ENCODE results near the gene EGR1. TPM values are rescaled to one million over a fixed set of nuclear protein-coding genes. Genes with fewer than 3 reads are reported as not detected.
"Not testable (repeated sequence)": the region's sequence is repeated elsewhere in the genome, so short reads cannot be mapped to it uniquely, and the experiment has no call there.

EGR1 gene
- total RNA-seq, 2 donors from 2014 or later = 9.9 to 14.2 TPM

DNA sequence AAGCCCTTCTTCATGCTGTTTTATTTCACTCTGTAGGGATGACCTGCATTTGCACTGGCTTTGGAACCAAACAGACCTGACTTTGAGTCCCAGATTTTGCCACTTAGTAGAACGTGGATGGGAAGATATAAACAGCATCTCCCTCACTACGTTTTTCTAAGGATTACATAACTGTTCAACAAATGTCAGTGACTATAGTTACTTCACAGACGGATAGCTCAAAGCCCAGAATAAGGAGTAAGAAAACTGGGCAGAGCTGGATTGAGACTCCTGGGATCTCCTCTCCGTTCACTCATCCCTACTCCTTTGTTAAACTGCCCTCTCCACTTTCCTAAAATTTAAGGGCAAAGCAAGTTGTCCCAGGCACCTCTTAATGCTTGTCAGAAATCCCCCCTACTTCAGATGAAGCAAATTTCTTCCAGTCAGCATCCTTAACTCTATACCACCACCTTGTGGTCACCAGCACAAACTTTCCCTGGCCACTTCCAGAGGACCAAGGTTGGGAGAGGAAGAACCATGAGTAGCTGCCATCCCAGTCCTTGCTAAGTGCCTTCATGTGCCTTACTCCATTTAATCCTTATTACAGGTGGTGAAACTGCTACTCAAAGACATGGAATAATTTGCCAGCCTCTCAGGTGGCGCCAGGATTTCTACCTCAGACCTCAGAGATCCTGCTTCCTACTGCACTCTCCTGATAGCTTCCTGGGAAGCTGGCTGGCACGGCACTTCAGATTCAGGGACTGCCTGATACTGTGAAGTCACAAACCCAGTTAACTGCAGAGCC lies 38.4 kb downstream of the EGR1 start:
- Mint-ChIP-seq H3K9me3 (no peaks in the 10 kb centered on the region), H3K27ac (no peak overlapping the region), H3K4me3 (no peak overlapping the region), H3K4me1 (no peaks in the 10 kb centered on the region), H3K36me3 (ENCODE audit: low read depth) (peaks cover 16% of the 10 kb centered on the region), H3K27me3 (ENCODE audit: insufficient read depth) (no peaks in the 10 kb centered on the region)
- Histone ChIP-seq H3K9me3 (ENCODE audit: control insufficient read depth, low read length) (no peaks in the 10 kb centered on the region), H3K4me1 (ENCODE audit: control insufficient read depth, insufficient read depth, low read length) (no peaks in the 10 kb centered on the region), H3K9ac (ENCODE audit: extremely low read depth, low read length, poor library complexity, severe bottlenecking) (no peak overlapping the region), H3K27ac (ENCODE audit: low read depth, low read length) (no peak overlapping the region), H3K4me3 (ENCODE audit: low read length) (no peak overlapping the region), H3K36me3 (ENCODE audit: control insufficient read depth, insufficient read depth, low read length) (peaks cover 35% of the 10 kb centered on the region), H3K27me3 (ENCODE audit: control insufficient read depth, insufficient read depth, low read length, poor library complexity, severe bottlenecking) (no peaks in the 10 kb centered on the region)
- TF ChIP-seq, protein P1, sequence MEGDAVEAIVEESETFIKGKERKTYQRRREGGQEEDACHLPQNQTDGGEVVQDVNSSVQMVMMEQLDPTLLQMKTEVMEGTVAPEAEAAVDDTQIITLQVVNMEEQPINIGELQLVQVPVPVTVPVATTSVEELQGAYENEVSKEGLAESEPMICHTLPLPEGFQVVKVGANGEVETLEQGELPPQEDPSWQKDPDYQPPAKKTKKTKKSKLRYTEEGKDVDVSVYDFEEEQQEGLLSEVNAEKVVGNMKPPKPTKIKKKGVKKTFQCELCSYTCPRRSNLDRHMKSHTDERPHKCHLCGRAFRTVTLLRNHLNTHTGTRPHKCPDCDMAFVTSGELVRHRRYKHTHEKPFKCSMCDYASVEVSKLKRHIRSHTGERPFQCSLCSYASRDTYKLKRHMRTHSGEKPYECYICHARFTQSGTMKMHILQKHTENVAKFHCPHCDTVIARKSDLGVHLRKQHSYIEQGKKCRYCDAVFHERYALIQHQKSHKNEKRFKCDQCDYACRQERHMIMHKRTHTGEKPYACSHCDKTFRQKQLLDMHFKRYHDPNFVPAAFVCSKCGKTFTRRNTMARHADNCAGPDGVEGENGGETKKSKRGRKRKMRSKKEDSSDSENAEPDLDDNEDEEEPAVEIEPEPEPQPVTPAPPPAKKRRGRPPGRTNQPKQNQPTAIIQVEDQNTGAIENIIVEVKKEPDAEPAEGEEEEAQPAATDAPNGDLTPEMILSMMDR (conservative IDR thresholded peaks at IDR 0.05) = peak; percentile 80
- 55 to 59% methylated on average over 4 to 6 of the region's 6 CpGs for WGBS, 2 experiments (ENCODE audit: insufficient coverage in 1 of 2, insufficient read length in 1 of 2)
- DNase-seq = peak; percentile 81

DNA sequence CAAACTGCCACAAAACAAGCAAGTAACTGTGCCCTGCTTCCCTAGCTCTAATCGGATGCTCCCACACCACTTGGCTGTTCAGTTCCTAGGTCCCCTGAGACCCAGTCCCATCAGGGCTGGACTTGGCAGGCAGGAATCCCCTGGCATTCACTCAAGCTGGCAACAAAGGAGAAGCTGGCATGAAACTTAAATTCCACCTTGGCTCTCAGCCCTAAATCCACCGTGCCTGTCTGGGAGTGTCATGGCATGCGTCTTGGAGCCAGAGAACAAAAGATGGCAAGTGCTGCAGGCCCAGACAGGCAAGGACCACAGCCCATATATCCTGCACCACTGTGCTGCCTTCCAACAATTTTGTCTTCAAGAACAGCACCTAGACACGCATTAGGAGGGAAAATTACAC lies 39.5 kb downstream of the EGR1 start:
- peak overlapping the region; percentile 55 for H3K27ac Mint-ChIP-seq
- H3K27me3 Mint-ChIP-seq (ENCODE audit: insufficient read depth) = no peaks in the 10 kb centered on the region
- Histone ChIP-seq H3K4me3 (ENCODE audit: low read length) (no peak overlapping the region), H3K27ac (ENCODE audit: low read depth, low read length) (peak overlapping the region; percentile 12), H3K9ac (ENCODE audit: extremely low read depth, low read length, poor library complexity, severe bottlenecking) (no peak overlapping the region), H3K9me3 (ENCODE audit: control insufficient read depth, low read length) (no peaks in the 10 kb centered on the region), H3K4me1 (ENCODE audit: control insufficient read depth, insufficient read depth, low read length) (no peaks in the 10 kb centered on the region), H3K27me3 (ENCODE audit: control insufficient read depth, insufficient read depth, low read length, poor library complexity, severe bottlenecking) (no peaks in the 10 kb centered on the region), H3K36me3 (ENCODE audit: control insufficient read depth, insufficient read depth, low read length) (peaks cover 45% of the 10 kb centered on the region)
- WGBS, 2 experiments (ENCODE audit: insufficient coverage in 1 of 2, insufficient read length in 1 of 2) = 84 to 92% methylated on average over 3 to 4 of the region's 4 CpGs
- H3K9me3 Mint-ChIP-seq = no peaks in the 10 kb centered on the region
- TF ChIP-seq, protein P1 (conservative IDR thresholded peaks at IDR 0.05) = no peak
- DNase-seq = no peak
- no peak overlapping the region for H3K4me3 Mint-ChIP-seq
- no peaks in the 10 kb centered on the region for H3K4me1 Mint-ChIP-seq
- peaks cover 23% of the 10 kb centered on the region for H3K36me3 Mint-ChIP-seq (ENCODE audit: low read depth)

DNA sequence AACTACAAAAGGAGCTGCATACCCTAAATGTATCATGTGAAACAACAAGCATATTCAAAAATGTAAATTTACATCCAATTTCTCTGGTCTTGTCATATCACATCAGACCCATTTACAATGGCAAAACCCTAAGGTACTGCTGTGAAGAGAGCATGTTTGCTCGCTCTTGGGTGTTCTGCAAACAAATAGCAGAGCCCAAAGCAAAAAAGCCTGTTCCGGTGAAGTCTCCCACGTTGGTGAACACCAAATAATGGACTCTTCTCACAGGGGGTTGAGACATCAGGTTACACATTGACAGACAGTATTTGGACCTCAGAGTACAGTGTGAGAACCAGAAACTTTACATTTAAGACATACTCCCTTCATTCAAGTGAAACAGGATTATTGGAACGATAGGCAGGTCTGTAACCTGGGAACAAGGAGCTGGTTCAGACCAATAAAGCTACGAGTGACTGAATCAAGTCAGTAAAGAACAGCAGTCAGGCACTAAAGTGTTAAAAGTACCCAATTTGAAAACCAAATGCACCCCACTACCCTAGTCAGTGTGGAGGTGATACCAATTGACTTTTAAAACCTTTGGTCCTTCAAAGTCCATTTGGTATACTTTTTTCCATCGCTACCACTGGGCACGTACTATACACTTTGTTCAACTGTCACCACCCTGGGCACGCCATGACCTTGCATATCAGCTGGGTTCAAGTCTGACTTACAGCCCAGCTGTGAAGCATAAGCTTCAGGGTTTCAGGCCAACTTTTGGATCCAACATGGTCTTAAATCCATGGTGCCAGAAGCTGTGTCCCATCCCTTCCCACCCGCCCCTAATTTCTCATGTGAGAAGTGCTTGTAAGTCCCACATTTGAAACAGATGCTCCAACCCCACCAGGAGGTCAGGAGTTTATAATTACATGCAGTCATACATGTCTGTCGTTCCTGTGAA lies 41.4 kb downstream of the EGR1 start:
- Mint-ChIP-seq H3K4me3 (no peak overlapping the region), H3K27me3 (ENCODE audit: insufficient read depth) (no peaks in the 10 kb centered on the region), H3K9me3 (no peaks in the 10 kb centered on the region), H3K36me3 (ENCODE audit: low read depth) (peaks cover 36% of the 10 kb centered on the region), H3K27ac (no peak overlapping the region), H3K4me1 (no peaks in the 10 kb centered on the region)
- Histone ChIP-seq H3K36me3 (ENCODE audit: control insufficient read depth, insufficient read depth, low read length) (peaks cover 62% of the 10 kb centered on the region), H3K4me1 (ENCODE audit: control insufficient read depth, insufficient read depth, low read length) (peaks cover 1% of the 10 kb centered on the region), H3K27me3 (ENCODE audit: control insufficient read depth, insufficient read depth, low read length, poor library complexity, severe bottlenecking) (no peaks in the 10 kb centered on the region), H3K9me3 (ENCODE audit: control insufficient read depth, low read length) (no peaks in the 10 kb centered on the region), H3K27ac (ENCODE audit: low read depth, low read length) (no peak overlapping the region), H3K9ac (ENCODE audit: extremely low read depth, low read length, poor library complexity, severe bottlenecking) (no peak overlapping the region), H3K4me3 (ENCODE audit: low read length) (no peak overlapping the region)
- TF ChIP-seq, protein P1 (conservative IDR thresholded peaks at IDR 0.05) = no peak
- no peak for DNase-seq
- WGBS, 2 experiments (ENCODE audit: insufficient coverage in 1 of 2, insufficient read length in 1 of 2) = 95 to 97% methylated on average over 9 to 10 of the region's 10 CpGs

DNA sequence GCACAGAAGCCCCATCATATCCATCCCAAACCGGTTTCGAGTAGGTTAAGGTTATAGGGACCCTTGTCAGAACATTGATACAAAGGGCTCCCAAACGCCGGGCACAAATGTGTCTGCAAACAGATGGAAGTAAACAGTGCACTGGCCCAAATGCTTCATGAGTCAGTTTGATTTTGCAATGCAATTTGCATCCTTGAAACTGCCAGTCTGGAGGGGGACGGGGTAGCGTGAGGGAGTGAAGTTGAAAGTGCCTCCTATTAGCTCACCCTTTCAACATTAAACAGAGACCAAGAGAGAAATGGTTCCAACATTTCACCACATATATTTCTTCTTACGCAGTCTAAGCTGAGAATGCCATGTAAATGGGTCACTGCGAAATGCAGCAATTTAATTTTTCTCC lies 42.2 kb downstream of the EGR1 start:
- H3K27ac Mint-ChIP-seq; H3K4me1 ChIP-seq (ENCODE audit: control insufficient read depth, insufficient read depth, low read length); H3K9ac ChIP-seq (ENCODE audit: extremely low read depth, low read length, poor library complexity, severe bottlenecking); H3K4me1 Mint-ChIP-seq; H3K9me3 Mint-ChIP-seq; H3K4me3 ChIP-seq (ENCODE audit: low read length); H3K9me3 ChIP-seq (ENCODE audit: control insufficient read depth, low read length); H3K27me3 ChIP-seq (ENCODE audit: control insufficient read depth, insufficient read depth, low read length, poor library complexity, severe bottlenecking); H3K4me3 Mint-ChIP-seq; H3K27ac ChIP-seq (ENCODE audit: low read depth, low read length); DNase-seq; H3K27me3 Mint-ChIP-seq (ENCODE audit: insufficient read depth): not testable (repeated sequence)
- H3K36me3 ChIP-seq (ENCODE audit: control insufficient read depth, insufficient read depth, low read length) = peaks cover 69% of the 10 kb centered on the region
- H3K36me3 Mint-ChIP-seq (ENCODE audit: low read depth) = peaks cover 42% of the 10 kb centered on the region
- 89 to 96% methylated on average over 4 to 8 of the region's 8 CpGs for WGBS, 2 experiments (ENCODE audit: insufficient coverage in 1 of 2, insufficient read length in 1 of 2)
